ENCODE results near the gene PPIF.

PPIF gene

DNA sequence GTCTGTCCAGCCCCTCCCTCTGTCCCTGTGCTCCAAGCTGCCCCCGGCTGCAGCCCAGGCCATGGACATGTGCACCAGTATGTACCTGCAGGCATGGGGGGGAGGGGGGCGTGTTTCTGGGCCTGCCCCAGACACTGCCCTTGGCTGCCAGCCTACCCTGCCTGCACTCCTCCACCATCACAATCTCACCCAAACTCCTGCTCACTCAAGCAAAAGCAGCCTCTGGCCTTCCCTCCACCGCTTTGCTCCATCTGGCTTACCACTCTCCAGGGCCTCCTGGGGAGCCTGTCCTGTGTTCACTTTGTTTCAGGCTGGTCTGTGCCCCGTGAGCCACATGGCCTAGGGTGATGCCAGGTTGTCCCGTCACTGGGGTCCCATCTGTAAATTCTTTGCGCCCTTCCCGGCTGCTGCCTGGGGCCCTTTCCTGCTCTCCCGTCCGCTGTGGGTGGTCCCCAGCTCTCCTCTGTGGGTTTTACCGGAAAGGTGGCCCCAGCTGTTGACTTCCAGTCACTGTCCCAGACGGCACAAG lies 33.3 kb upstream of the PPIF start:
- no peak for DNase-seq

DNA sequence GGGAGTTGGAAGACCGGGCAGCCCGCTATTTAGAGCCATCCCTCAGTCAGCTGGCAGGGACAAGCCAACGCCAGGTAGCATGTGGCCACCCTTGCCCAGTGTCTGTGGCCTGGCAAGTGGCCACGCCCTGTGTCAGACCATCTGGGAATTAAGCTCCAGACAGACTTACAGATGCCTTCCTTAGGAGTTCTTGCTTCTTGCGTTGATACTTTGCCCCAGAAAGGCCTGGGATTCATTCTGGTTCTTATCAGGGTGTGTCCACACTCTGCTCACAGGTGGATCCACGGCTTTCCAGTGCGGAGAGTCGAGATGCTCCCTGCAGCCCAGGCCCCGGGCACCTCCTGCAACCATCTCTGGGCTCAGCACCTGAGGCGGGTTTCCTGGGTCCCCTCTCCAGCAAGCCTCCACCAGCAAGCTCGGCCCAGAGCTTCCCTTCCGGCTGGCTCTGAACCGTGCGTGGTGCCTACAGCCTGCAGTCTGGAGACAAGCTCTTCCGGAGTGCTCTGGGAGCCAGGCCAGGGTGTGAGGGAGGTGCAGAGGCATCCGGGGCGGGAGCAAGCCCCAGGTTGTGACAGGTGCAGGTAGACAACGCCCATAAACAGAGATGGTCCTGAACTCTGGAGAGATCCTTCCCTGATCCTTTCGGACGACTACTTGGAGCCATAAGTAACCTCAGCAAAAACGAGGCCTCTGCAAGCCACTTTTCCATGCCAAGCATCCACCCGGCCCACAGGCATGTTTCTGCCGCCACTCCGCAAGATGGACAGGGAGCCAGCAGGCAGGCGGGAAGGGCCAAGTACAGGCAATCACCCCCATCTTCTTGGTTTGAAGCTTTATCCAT lies 32.3 kb upstream of the PPIF start:
- no peak for DNase-seq

DNA sequence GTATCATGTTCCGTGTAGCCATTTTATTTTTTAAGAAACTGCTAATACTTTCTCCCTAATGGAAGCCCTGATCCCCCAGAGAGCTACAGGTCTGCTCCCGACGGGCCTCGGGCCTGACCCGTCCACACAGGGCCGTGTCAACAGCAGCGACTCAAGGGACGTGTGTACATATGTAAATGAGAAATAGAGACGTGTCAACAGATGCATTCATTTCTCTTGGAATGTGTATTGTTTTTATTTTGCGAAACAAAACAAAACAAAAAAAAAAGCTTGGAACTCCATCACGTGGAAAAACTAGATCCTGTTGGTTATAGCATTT lies 31.7 kb upstream of the PPIF start:
- no peak for DNase-seq

DNA sequence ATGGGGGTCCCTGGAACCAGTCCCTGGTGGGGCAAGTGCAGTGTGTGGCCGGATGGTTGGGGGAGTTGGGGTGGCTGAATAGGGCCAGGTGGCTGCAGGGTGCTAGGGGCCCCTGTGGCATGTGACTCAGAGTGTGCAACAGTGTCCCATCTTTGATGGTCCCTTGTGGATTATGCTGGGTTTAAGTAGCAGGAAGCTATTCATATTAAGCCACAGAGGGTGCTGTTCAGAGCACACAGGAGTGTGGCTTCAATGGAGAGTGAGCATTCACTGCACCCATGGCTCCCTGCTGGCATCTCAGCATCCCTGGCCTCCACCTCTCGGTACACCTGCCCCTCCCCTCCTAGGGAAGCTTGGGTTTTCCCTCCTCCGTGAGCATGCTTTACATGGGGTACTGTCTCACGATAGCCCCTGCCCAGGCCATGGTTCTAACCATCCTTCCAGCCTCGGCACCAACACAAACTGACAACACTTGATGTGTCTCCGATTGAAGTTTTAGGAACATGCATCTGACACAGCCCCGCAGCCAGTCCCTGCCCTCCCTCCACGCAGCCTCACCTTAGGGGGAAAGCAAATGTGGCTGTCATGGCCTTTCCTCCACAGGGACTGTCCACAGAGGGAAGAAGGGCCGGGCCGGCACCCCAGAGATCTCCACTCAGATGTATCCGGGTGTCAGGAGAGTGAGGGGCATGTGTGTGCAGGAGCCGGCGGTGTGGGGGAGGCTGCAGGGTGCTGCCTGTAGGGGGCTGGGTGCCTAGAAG lies 30.4 kb upstream of the PPIF start:
- DNase-seq = peak; percentile 7

DNA sequence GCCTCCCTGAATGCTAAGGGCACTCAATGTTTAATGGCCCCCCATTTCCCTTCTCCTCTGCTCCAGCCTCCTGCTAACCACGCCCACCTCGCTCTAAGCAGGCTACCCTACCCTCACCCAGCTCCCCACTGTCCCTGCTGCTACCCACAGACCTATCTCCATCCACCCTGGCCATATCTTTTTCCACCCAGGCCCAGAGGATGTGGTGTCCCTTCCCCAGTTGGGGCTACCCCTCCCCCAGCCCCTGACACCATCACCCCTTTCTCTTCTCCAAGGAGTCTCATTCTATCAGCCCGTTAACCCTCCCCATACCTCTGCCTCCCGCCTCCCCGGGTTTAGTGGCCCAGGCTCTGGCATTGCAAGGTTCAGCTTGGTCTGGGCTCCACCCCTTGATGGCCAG lies 28.9 kb upstream of the PPIF start:
- DNase-seq = no peak

- DNase-seq = no peak
Measured at GRCh38 chr10:79319115-79319771, 28.0 kb upstream of the PPIF start.

DNA sequence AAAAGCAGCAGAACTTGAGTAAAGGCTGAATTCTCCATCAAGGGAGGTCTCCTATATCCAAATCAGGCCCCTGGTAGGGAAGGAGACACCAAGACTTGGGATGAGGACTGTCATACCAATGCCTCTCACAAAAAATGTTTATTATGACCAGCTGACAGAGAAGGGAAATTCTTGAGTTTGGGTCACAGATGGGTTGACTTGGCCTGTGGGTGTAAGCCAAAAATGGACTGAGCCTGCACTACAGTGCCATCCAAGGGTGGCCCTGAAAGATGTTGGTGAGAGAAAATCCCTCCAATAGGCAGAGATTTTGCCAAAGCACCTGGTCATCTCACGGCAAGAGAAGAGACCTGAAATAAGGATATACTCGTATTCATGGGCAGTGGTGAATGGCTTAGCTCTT lies 27.0 kb upstream of the PPIF start:
- no peak for DNase-seq

GRCh38 chr10:79320820-79321493 lies 26.3 kb upstream of the PPIF start:
- no peak for DNase-seq

DNA sequence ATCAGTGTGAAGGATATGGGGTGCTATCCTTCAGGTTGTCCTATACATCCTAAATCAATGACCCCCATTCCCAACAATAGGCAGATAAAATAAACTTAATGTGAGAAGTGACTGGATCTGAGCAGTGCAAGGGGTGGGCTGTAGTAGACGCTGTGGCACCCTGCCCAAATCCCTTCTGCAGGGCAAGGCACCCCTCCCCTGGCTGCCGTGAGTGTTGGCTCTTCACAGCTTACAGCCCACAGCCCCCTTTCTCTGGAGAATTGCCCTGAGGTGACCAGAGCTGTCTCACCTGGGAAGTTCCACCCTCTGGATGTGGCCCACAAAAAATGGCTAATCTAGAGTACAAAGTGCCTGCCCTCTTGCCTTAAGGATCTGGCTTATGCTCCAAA lies 25.8 kb upstream of the PPIF start:
- no peak for DNase-seq

- no peak for DNase-seq
Measured at GRCh38 chr10:79321951-79322350, 25.3 kb upstream of the PPIF start.

DNA sequence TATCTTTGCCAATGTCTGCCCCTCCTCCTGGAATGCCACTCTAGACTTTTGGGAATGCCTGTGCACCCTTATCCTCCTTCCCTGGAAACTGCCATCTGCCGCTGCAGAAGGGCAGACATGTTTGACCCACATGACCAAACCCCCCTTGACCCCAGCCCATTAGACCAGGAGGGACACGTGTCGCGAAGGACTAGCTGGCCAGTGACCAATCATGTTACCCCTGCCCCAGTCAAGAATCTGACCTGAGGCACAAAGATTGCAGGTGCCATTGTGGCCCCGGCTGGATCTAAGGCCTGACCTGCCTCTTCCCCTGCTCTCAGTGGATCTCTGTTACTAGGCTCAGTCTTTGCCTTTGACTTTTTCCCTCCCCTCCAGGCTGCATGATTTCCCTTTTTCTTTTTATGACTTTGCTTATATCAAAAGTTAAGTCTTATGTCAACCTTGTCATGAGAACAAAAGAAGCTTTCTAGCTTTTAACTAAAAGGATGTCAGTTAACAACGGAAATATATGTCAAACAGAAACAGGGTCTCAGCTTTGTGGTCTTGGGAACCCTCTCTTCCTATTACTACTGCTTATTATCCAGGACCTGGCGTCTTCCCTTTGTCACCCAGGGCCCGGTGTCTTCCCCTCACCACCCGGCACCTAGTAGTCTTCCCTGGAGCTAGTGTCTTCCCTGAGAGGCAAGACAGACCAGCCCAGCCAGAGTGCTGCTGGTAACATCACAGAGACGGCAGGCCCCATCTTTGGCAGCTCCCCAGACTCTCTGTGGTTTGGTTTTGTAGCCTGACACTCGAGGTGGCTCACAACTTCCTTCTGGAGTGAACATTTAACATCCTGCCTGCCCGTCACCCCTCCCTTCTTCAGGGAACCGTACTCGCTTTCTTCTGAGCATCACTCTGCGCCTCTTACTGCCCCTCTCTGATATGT lies 24.4 kb upstream of the PPIF start:
- no peak for DNase-seq

DNA sequence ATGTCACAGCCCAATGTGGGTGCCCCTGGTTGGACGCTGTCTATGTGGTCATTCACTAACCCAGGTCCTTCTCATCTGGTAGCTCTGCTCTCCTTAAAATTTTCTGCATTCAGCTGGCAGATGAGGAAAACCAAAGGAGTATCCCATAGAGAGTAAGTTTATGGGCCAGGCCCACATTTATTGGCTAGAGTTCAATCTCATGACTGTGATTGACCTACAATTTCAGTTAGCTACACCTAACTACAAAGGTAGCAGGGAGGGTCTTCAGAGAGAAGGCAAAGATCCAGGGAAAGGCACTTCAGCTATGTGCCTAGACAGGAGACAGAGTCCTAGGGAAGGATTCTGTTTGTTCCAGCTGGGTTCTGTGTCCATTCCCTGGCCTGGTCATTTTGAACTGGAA lies 23.7 kb upstream of the PPIF start:
- no peak for DNase-seq

GRCh38 chr10:79324032-79324695 lies 23.1 kb upstream of the PPIF start:
- no peak for DNase-seq

DNA sequence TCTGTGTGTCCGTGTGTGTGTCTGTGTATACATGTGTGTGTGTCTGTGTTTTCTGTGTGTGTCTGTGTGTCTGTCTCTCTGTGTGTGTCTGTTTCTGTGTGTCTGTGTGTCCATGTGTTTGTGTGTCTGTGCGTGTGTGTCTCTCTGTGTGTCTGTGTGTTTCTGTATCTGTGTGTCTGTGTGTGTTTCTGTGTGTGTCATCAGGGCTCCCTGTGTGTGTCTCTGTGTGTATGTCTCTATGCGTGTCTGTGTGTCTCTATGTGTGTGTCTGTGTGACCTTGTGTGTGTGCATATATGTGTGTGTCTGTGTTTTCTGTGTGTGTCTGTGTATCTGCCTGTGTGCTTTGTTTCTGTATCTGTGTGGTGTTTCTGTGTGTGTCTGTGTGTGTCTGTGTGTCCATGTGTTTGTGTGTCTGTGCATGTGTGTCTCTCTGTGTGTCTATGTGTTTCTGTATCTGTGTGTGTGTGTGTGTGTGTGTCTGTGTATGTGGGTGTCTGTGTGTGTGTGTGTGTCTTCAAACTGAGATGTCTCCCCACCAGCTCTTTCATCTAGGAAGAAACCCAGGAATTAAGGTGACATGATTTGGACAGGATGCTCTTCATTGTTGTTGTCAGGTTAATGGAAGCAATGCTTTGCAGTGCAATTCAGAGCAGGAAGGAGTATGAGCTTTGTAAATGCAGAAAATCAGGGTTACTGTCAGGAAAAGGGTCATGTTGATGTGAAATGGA lies 20.7 kb upstream of the PPIF start:
- no peak for DNase-seq

DNA sequence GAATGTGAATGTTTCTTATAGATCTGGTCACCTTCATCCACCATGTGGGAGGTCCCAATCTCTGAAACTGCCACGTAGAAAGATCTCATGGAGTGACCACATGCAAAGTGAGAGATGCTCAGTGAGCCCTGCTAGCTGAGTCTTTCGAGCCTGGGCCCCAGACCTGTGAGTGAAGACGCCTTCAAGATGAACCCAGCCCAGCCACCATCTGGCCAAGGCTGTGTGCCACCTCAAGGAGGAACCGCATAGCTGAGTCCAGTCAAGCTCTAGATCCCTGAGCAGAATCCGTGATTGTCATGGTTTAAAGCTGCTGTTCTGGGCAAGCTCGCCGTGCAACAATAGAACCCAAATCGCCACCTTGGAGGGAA lies 20.2 kb upstream of the PPIF start:
- no peak for DNase-seq

DNA sequence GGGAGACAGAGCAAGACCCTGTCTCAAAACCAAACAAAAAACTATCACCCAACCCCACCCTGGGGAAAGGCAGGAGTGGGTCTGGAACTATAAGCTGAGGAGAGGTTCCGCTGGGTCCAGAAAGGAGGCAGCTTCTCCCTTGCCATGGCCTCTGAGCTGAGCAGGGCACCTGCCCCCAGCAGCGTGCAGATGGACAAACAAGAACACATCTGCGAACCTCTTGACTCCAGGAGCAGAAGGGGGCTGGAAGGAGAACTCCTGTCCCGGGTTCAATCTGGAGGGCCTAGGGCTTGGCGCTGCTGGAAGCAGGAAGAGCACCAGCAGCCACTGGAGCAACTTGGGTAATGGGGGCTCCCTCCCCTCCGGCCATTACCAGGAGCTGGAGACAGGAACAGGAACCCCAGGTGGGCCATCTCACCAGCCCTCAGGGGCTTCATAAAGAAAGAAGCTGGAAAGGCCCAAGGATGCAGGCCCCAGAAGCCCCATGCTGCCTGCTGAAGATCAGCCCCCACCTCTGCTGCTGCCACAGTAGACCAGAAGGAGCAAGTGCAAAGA lies 19.0 kb upstream of the PPIF start:
- no peak for DNase-seq

DNA sequence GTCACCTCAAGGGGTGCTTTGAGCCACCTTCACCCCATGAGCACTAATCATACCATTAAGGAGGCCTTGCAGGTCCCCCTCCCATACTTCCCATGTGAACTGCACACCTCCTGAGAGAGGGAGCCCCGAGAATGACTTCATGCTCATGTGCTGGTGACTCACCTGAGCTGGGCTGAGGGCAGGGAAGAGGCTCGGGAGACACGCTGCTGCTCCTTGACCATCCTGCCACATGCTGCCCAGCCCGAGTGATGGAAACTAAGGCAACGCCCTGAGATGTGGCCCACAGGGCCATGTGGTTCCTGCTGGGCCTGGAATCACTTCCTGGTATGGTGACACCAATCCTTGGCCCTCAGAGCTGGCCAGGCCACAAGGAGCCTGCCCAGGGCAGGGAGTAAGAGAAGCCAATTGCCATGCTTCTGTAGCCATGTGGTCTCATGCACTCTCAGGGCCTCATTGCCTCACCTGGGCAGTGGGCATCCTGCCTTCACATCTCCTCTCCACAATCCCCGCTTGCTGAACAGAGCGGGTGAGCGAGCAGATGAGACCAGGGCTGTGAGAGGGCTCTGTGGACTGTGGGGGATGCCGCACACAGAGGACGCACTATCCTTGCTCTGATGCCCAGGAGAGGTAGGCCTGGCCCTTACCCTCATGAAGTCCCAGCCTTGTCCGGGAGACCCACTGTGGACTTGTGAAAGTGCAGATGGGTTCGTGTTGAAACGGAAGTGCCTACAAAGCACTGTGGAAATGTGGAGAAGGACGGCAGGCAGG lies 18.3 kb upstream of the PPIF start:
- DNase-seq = no peak

DNA sequence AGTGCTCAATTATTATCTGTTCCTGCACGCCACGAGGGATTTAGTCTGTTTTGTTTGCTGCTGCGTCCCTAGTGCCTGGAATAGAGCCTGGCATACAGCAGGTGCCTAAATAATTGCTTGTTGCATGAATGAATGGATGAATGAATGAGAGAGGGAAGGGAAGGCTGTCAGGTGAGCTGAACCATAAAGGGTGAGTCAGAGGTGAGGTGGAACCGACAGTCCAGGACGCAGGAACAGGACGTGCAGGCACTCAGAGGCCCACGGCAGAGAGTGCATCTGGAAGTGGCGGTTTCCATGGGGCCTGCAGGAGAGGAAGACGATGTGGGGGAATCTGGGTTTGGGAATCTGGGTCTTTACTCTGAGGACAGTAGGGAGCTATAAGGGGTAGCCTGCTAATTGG lies 17.7 kb upstream of the PPIF start:
- DNase-seq = no peak

DNA sequence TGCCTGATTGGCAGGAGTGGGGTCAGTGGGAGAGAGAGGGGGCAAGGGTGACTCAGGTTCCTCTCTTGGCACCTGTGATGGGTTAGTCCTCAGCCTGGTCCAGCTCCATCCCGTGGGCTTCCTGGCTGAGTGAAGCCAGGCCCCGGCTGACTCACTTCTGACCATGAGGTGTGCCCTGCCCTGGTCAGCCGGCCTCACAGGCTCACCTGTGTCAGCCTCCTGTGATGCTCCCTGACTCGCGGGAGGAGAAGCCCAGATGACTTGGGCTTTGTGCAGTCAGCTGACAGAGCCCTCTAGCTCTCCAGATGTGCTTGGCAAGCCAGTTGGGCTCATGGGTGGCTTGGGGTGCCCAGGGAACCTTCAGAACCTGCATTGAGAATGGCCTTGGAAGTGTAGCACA lies 16.0 kb upstream of the PPIF start:
- no peak for DNase-seq

DNA sequence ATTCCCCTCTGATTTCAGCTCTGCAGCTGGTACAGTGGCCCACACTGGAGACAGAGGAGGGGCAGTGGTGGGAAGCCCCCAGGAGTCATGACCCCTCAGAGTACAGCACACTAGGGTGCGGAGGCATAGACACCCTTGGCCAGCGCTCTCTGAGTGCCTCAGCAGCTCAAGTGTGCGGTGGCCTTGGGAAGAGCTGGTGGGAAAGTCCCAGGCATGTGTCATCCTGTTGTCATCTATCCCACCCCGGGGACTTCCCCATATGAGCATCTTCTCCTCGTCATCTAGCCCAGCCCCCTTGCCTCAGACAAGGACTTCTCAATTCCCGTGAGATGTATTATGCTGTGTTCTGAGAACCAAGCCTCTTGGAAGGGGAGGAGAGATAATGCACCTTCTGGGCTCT lies 15.6 kb upstream of the PPIF start:
- DNase-seq = no peak

Data from NCI-H1436 treated with DMSO at 0.1 percent for 48 hours (cell line).